Esophagus muscularis mucosa (tissue), 3 donors: Measurements from ENCODE around the gene MYO1E.

ENCODE experiments used
- POLR2A ChIP-seq: fragments of 450-650 bp; IDR thresholded peaks from one replicate; pipeline ENCODE4 v1.6.1; 2017; ENCODE audit warnings: antibody characterized with exemption, moderate library complexity, mild to moderate bottlenecking, low read depth
- TF ChIP-seq, protein P1 (sequence below), 3 experiments: fragments of 200-600 bp in 2 of 3; fragments of 450-650 bp in 1 of 3; sonication (generic) in 2 of 3; IDR thresholded peaks; one replicate each; pipeline ENCODE4 v1.5.1; 2017 to 2019; ENCODE audit warnings: antibody characterized with exemption in 3 of 3, mild to moderate bottlenecking in 2 of 3, moderate library complexity in 1 of 3

- TF ChIP-seq, protein P1, sequence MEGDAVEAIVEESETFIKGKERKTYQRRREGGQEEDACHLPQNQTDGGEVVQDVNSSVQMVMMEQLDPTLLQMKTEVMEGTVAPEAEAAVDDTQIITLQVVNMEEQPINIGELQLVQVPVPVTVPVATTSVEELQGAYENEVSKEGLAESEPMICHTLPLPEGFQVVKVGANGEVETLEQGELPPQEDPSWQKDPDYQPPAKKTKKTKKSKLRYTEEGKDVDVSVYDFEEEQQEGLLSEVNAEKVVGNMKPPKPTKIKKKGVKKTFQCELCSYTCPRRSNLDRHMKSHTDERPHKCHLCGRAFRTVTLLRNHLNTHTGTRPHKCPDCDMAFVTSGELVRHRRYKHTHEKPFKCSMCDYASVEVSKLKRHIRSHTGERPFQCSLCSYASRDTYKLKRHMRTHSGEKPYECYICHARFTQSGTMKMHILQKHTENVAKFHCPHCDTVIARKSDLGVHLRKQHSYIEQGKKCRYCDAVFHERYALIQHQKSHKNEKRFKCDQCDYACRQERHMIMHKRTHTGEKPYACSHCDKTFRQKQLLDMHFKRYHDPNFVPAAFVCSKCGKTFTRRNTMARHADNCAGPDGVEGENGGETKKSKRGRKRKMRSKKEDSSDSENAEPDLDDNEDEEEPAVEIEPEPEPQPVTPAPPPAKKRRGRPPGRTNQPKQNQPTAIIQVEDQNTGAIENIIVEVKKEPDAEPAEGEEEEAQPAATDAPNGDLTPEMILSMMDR (IDR thresholded peaks at IDR 0.05) = no peak
- no peak for TF ChIP-seq POLR2A
Measured at GRCh38 chr15:59111251-59111650, 261.4 kb downstream of the MYO1E start.
